Tibial nerve (tissue), 4 donors: Measurements from ENCODE around the gene INPP5E. TPM values are rescaled to one million over a fixed set of nuclear protein-coding genes. Genes with fewer than 3 reads are reported as not detected.

Source experiments
- DNase-seq, 2 donors: peaks; one replicate each; pipeline ENCODE4 v3.0.0-alpha.2; 2019; ENCODE audit warnings: low spot score in 2 of 2
- H3K27ac ChIP-seq, 4 donors: fragments of 200-600 bp; sonication (generic) in 3 of 4; one replicate each; pipeline ENCODE4 v1.5.1; 2017 to 2019; ENCODE audit warnings: mild to moderate bottlenecking in 1 of 4
- H3K27me3 ChIP-seq, 2 donors: fragments of 200-600 bp; sonication (generic) in 1 of 2; one replicate each; pipeline versions ENCODE4 v1.5.1 to v1.6.0; 2017 to 2019
- H3K36me3 ChIP-seq, 3 donors: fragments of 200-600 bp; sonication (generic); one replicate each; pipeline ENCODE4 v1.5.1; 2018 to 2019
- H3K4me1 ChIP-seq, 4 donors: fragments of 200-600 bp; sonication (generic) in 3 of 4; one replicate each; pipeline ENCODE4 v1.5.1; 2017 to 2019
- H3K4me3 ChIP-seq, 4 donors: fragments of 200-600 bp; sonication (generic) in 3 of 4; one replicate each; pipeline ENCODE4 v1.5.1; 2017 to 2019; ENCODE audit warnings: mild to moderate bottlenecking in 1 of 4, moderate library complexity in 1 of 4
- H3K9me3 ChIP-seq, 4 donors: fragments of 200-600 bp; sonication (generic) in 3 of 4; one replicate each; pipeline ENCODE4 v1.5.1; 2017 to 2019
- EP300 ChIP-seq, 2 donors: sonication (generic); formaldehyde crosslinking; IDR thresholded peaks; one replicate each; pipeline ENCODE4 v1.6.1; 2017; ENCODE audit warnings: antibody characterized with exemption in 2 of 2, mild to moderate bottlenecking in 1 of 2
- POLR2A ChIP-seq, 2 donors: fragments of 450-650 bp; IDR thresholded peaks; one replicate each; pipeline ENCODE4 v1.6.1; 2017; ENCODE audit warnings: antibody characterized with exemption in 2 of 2, mild to moderate bottlenecking in 2 of 2, moderate library complexity in 2 of 2
- WGBS, 2 donors: methylation state at CpG; one replicate each; pipeline ENCODE4 v1.1.5; 2018; 5-methylcytosine and 5-hydroxymethylcytosine counted together
- total RNA-seq, 4 donors: library from RNA; depleted of rRNA; stranded (reverse); fragments of >200 nt; gene quantifications; one replicate each; pipeline ENCODE4 v1.1.0, GENCODE V29; 2016
- TF ChIP-seq, protein P1 (sequence below), 5 experiments: fragments of 200-600 bp in 3 of 5; fragments of 450-650 bp in 2 of 5; sonication (generic) in 3 of 5; IDR thresholded peaks; one replicate each; pipeline ENCODE4 v1.5.1; 2016 to 2019; ENCODE audit warnings: antibody characterized with exemption in 5 of 5, mild to moderate bottlenecking in 3 of 5, moderate library complexity in 2 of 5

The INPP5E gene
- total RNA-seq, 4 donors from 2014 or later = 15.1 to 23.1 (median 18.6) TPM

DNA sequence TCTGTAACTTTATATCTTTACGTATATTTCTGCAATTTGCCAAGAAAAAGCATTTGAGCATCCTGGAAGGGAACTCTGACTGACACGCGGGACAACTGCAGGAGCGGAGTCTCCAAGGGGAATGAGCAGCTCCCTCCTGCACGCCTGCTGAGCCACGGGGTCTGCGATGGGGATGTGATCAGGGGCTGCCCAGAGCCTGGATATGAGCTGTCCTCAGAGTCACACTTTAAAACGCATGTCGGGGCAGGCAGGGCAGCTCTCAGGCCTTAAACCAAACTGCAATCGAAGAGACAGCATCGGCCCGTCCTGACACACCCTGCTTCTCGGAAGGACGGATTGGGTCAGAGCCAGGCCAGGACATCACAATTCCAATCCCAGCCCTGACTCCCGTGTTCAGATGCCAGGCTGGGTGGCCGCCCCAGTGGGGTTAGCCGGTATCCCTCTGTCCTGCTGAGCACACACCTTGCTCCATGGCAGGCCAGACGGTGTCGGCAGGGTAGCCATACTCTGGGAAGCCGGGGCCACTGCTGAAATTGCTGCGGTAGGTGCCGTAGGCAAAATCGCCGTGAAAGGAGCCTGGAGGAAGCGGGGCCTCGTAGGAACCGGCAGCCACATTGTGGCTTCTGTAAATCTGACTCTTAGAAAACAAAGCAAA is 26.0 kb upstream of the INPP5E start:
- Histone ChIP-seq H3K36me3 (peaks cover 10 to 100% (median 54%) of the 10 kb centered on the region in 3 donors), H3K27ac (no peak overlapping the region), H3K4me1 (no peaks in the 10 kb centered on the region), H3K4me3 (no peak overlapping the region), H3K27me3 (no peaks in the 10 kb centered on the region), H3K9me3 (no peaks in the 10 kb centered on the region)
- no peak for TF ChIP-seq EP300 (IDR thresholded peaks at IDR 0.05)
- TF ChIP-seq, protein P1, sequence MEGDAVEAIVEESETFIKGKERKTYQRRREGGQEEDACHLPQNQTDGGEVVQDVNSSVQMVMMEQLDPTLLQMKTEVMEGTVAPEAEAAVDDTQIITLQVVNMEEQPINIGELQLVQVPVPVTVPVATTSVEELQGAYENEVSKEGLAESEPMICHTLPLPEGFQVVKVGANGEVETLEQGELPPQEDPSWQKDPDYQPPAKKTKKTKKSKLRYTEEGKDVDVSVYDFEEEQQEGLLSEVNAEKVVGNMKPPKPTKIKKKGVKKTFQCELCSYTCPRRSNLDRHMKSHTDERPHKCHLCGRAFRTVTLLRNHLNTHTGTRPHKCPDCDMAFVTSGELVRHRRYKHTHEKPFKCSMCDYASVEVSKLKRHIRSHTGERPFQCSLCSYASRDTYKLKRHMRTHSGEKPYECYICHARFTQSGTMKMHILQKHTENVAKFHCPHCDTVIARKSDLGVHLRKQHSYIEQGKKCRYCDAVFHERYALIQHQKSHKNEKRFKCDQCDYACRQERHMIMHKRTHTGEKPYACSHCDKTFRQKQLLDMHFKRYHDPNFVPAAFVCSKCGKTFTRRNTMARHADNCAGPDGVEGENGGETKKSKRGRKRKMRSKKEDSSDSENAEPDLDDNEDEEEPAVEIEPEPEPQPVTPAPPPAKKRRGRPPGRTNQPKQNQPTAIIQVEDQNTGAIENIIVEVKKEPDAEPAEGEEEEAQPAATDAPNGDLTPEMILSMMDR (IDR thresholded peaks at IDR 0.05) = no peak
- no peak for TF ChIP-seq POLR2A (IDR thresholded peaks at IDR 0.05)
- WGBS, 2 donors = 86 to 89% methylated on average over 27 of the region's 27 CpGs
- no peak for DNase-seq

- peaks cover 13 to 100% (median 56%) of the 10 kb centered on the region in 3 donors for H3K36me3 ChIP-seq
- H3K27ac ChIP-seq = no peak overlapping the region
- WGBS, 2 donors = 90 to 92% methylated on average over 6 of the region's 6 CpGs
Measured at GRCh38 chr9:136464241-136464640, 24.6 kb upstream of the INPP5E start.

DNA sequence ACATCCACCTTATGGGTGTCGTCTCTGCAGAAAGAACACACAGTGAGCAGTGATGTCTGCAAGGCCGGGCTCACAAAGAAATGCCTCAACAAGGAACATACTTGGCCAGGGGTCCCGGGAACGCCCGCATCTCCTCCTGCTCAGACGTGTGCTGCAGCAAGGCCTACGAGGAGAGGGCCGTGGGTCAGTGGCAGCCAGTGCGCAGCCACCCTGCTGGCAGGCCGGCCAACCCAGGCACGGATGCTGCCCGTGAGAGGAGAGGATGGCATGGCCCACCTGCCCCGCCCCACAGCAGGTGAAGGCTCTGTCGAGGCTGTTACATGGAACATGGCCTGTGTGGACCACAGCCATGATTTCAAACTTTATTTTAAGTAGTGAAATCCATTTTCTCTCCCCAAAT is 23.9 kb upstream of the INPP5E start:
- Histone ChIP-seq H3K9me3 (no peaks in the 10 kb centered on the region), H3K4me3 (no peak overlapping the region), H3K27ac (no peak overlapping the region), H3K36me3 (peaks cover 13 to 100% (median 56%) of the 10 kb centered on the region in 3 donors), H3K27me3 (no peaks in the 10 kb centered on the region), H3K4me1 (no peaks in the 10 kb centered on the region)
- 91 to 94% methylated on average over 14 of the region's 14 CpGs for WGBS, 2 donors
- TF ChIP-seq, protein P1 (IDR thresholded peaks at IDR 0.05) = no peak
- TF ChIP-seq POLR2A (IDR thresholded peaks at IDR 0.05) (no peak), EP300 (IDR thresholded peaks at IDR 0.05) (no peak)
- no peak for DNase-seq

More at GRCh38 chr9:136464241-136464640, 24.6 kb upstream of the INPP5E start:
- Histone ChIP-seq H3K4me3 (no peak overlapping the region), H3K9me3 (no peaks in the 10 kb centered on the region), H3K4me1 (no peaks in the 10 kb centered on the region), H3K27me3 (no peaks in the 10 kb centered on the region)
- DNase-seq = no peak
- TF ChIP-seq, protein P1 (IDR thresholded peaks at IDR 0.05) = no peak
- no peak for TF ChIP-seq POLR2A (IDR thresholded peaks at IDR 0.05)
- no peak for TF ChIP-seq EP300 (IDR thresholded peaks at IDR 0.05)

DNA sequence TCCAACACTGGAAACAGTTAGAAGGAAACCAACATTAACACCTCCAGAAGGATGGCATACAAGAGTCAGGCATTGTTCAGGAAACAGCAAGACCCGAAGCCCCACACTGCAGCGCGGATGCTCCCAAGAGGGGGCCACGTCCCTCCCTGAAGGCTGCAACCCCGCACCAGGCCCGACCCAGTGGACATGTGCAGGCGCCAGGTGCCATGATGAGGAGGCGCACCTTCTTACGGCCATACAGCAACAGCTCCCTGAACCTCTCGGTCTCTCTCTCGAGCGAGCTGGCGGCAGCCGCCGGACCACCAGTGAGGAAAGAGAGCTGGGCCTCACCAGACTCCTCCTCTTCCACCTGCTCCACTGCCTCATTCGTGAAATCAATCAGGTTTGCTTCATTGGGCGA is 23.0 kb upstream of the INPP5E start:
- H3K9me3 ChIP-seq = no peaks in the 10 kb centered on the region
- WGBS, 2 donors = 88 to 96% methylated on average over 17 of the region's 17 CpGs

DNA sequence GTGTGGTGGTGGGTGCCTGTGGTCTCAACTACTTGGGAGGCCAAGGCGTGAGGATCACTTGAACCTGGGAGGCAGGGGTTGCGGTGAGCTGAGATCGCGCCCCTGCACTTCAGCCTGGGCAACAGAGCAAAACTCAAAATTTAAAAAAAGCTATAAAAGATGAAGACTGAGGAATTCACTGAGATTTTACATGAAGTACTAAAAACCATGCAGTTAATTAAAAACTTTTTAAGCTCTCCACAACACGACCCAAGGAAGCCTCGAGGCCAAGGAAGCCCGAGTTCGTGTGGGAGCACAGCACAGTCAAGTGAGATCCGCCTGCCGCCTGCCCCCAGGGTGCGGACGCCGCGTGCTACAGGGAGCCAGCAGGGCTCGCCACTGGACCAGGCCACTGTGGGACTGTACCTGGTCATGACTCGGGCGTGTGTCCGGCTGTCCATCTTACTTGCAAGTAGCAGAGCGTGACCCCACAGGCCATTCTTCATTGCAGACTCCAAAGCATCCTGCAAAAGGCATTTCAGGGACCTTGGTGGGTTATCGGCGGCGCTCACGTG is 21.2 kb upstream of the INPP5E start:
- WGBS, 2 donors = 88 to 95% methylated on average over 10 to 23 of the region's 23 CpGs
- H3K9me3 ChIP-seq = no peaks in the 10 kb centered on the region
- no peak overlapping the region for H3K4me3 ChIP-seq
- no peaks in the 10 kb centered on the region for H3K4me1 ChIP-seq
- DNase-seq = no peak
- H3K36me3 ChIP-seq = peaks cover 16 to 100% (median 62%) of the 10 kb centered on the region in 3 donors
- no peaks in the 10 kb centered on the region for H3K27me3 ChIP-seq
- TF ChIP-seq, protein P1 (IDR thresholded peaks at IDR 0.05) = no peak
- TF ChIP-seq EP300 (IDR thresholded peaks at IDR 0.05) = no peak
- no peak for TF ChIP-seq POLR2A (IDR thresholded peaks at IDR 0.05)
- no peak overlapping the region for H3K27ac ChIP-seq

More for the DNA sequence above, 23.0 kb upstream of the INPP5E start:
- Histone ChIP-seq H3K4me1 (no peaks in the 10 kb centered on the region), H3K36me3 (peaks cover 13 to 100% (median 57%) of the 10 kb centered on the region in 3 donors), H3K4me3 (no peak overlapping the region), H3K27me3 (no peaks in the 10 kb centered on the region), H3K27ac (no peak overlapping the region)
- no peak for TF ChIP-seq EP300 (IDR thresholded peaks at IDR 0.05)
- TF ChIP-seq, protein P1 (IDR thresholded peaks at IDR 0.05) = no peak
- no peak for TF ChIP-seq POLR2A (IDR thresholded peaks at IDR 0.05)
- DNase-seq = no peak
